Mesothelial cell of epicardium (in vitro differentiated cells): Measurements from ENCODE around the gene SLX4IP. TPM values are rescaled to one million over a fixed set of nuclear protein-coding genes. Genes with fewer than 3 reads are reported as not detected.
"Not testable (repeated sequence)": the region's sequence is repeated elsewhere in the genome, so short reads cannot be mapped to it uniquely, and the experiment has no call there.

Source experiments
- DNase-seq, 2 experiments: peaks; one replicate each; pipeline ENCODE4 v3.0.0; 2021; ENCODE audit warnings: low spot score in 2 of 2; ENCODE audit not compliant: unreplicated experiment in 2 of 2
- H3K27ac Mint-ChIP-seq: 2 replicates; pipeline ENCODE4 v1.8.0; 2021; ENCODE audit warnings: mixed read lengths
- H3K27me3 Mint-ChIP-seq: 2 replicates; pipeline ENCODE4 v1.8.0; 2021; ENCODE audit warnings: low read depth, mixed read lengths
- H3K36me3 Mint-ChIP-seq: 2 replicates; pipeline ENCODE4 v1.8.0; 2021; ENCODE audit warnings: mixed read lengths
- H3K4me1 Mint-ChIP-seq: 2 replicates; pipeline ENCODE4 v1.8.0; 2021; ENCODE audit warnings: mixed read lengths
- H3K4me3 Mint-ChIP-seq: 2 replicates; pipeline ENCODE4 v1.8.0; 2021; ENCODE audit warnings: mild to moderate bottlenecking, moderate library complexity, mixed read lengths
- H3K9me3 Mint-ChIP-seq: 2 replicates; pipeline ENCODE4 v1.8.0; 2021; ENCODE audit warnings: mixed read lengths
- CTCF ChIP-seq: fragments of 200-600 bp; sonication (generic); IDR thresholded peaks from one replicate; pipeline ENCODE4 v1.5.0; 2021; ENCODE audit warnings: antibody characterized with exemption; ENCODE audit not compliant: unreplicated experiment
- total RNA-seq: library from RNA; stranded (reverse); gene quantifications from 3 replicates; pipeline ENCODE4 v1.2.1, GENCODE V29; 2021

SLX4IP gene
- total RNA-seq, 1 donor from 2014 or later, result 10.4 TPM

GRCh38 chr20:10581823-10582222 lies 146.7 kb downstream of the SLX4IP start:
- Mint-ChIP-seq H3K4me1 (peaks cover 51% of the 10 kb centered on the region), H3K36me3 (peaks cover 3% of the 10 kb centered on the region), H3K4me3 (no peak overlapping the region), H3K27me3 (no peaks in the 10 kb centered on the region), H3K9me3 (peaks cover 4% of the 10 kb centered on the region), H3K27ac (no peak overlapping the region)
- no peak for DNase-seq
- TF ChIP-seq CTCF, result no peak

- Mint-ChIP-seq H3K27me3 (no peaks in the 10 kb centered on the region), H3K4me3 (no peak overlapping the region), H3K9me3 (peaks cover 10% of the 10 kb centered on the region), H3K4me1 (peaks cover 39% of the 10 kb centered on the region), H3K27ac (peak overlapping the region; percentile 70), H3K36me3 (peaks cover 3% of the 10 kb centered on the region)
- TF ChIP-seq CTCF, result no peak
- no peak for DNase-seq
Measured at GRCh38 chr20:10584371-10584770, 149.3 kb downstream of the SLX4IP start.

GRCh38 chr20:10585308-10585707 lies 150.2 kb downstream of the SLX4IP start:
- H3K36me3 Mint-ChIP-seq, result peaks cover 3% of the 10 kb centered on the region
- no peak overlapping the region for H3K4me3 Mint-ChIP-seq
- DNase-seq, result no peak
- no peaks in the 10 kb centered on the region for H3K27me3 Mint-ChIP-seq
- peaks cover 36% of the 10 kb centered on the region for H3K4me1 Mint-ChIP-seq
- no peak overlapping the region for H3K27ac Mint-ChIP-seq
- no peak for TF ChIP-seq CTCF
- peaks cover 10% of the 10 kb centered on the region for H3K9me3 Mint-ChIP-seq

- H3K4me3 Mint-ChIP-seq, result no peak overlapping the region
- H3K4me1 Mint-ChIP-seq, result peaks cover 35% of the 10 kb centered on the region
- no peak overlapping the region for H3K27ac Mint-ChIP-seq
- H3K9me3 Mint-ChIP-seq, result peaks cover 10% of the 10 kb centered on the region
- no peak for DNase-seq
- no peak for TF ChIP-seq CTCF
- no peaks in the 10 kb centered on the region for H3K27me3 Mint-ChIP-seq
- peaks cover 3% of the 10 kb centered on the region for H3K36me3 Mint-ChIP-seq
Measured at GRCh38 chr20:10586296-10586695, 151.2 kb downstream of the SLX4IP start.

- Mint-ChIP-seq H3K4me1 (peaks cover 24% of the 10 kb centered on the region), H3K27ac (peak overlapping the region; percentile 12), H3K9me3 (peaks cover 13% of the 10 kb centered on the region)
- not testable (repeated sequence) for H3K36me3 Mint-ChIP-seq, DNase-seq, H3K27me3 Mint-ChIP-seq, H3K4me3 Mint-ChIP-seq
Measured at GRCh38 chr20:10590446-10590845, 155.3 kb downstream of the SLX4IP start.

GRCh38 chr20:10590950-10591671 lies 156.0 kb downstream of the SLX4IP start:
- TF ChIP-seq CTCF, result no peak
- Mint-ChIP-seq H3K9me3 (peaks cover 10% of the 10 kb centered on the region), H3K4me1 (peaks cover 30% of the 10 kb centered on the region), H3K27ac (peak overlapping the region; percentile 52), H3K4me3 (no peak overlapping the region), H3K36me3 (no peaks in the 10 kb centered on the region), H3K27me3 (no peaks in the 10 kb centered on the region)
- DNase-seq, result no peak
